SK-N-SH (cell line): Measurements from ENCODE around the gene TMEM191C. TPM values are rescaled to one million over a fixed set of nuclear protein-coding genes. Genes with fewer than 3 reads are reported as not detected.
"Not testable (repeated sequence)": the region's sequence is repeated elsewhere in the genome, so short reads cannot be mapped to it uniquely, and the experiment has no call there.

ENCODE experiments used
- CTCF ChIA-PET: fragments of 300-600, 350-600 bp; formaldehyde crosslinking; extraction: SDS; loops from one replicate; lab custom pipeline; 2021; lab: Yijun Ruan, JAX
- POLR2A ChIA-PET: fragments of 350-600 bp; sonication (Branson Sonifier 250); formaldehyde crosslinking; extraction: SDS; loops from one replicate; lab custom pipeline; 2020; ENCODE audit warnings: antibody characterized with exemption, inconsistent platforms; lab: Yijun Ruan, JAX
- DNase-seq: peaks from one replicate; pipeline ENCODE4 v3.0.0; 2012
- H2AFZ ChIP-seq: fragments of 200-600 bp; sonication (generic); 2 replicates; pipeline ENCODE4 v1.8.1; 2016; ENCODE audit warnings: antibody characterized with exemption, mild to moderate bottlenecking, low read depth
- H3F3A ChIP-seq: fragments of 200-600 bp; sonication (generic); replicated peaks from 2 replicates; pipeline ENCODE3; 2016; ENCODE audit warnings: antibody characterized with exemption, mild to moderate bottlenecking; ENCODE audit not compliant: insufficient read depth
- H3K27ac ChIP-seq, 2 experiments: fragments of 200-500 bp in 1 of 2; fragments of 200-600 bp in 1 of 2; sonication (Bioruptor generic) in 1 of 2; sonication (generic), shearing (Covaris generic) in 1 of 2; 2 replicates each; pipeline versions ENCODE4 v1.5.1 to v1.6.1; 2014 to 2016; ENCODE audit warnings: low read depth in 2 of 2, inconsistent platforms in 1 of 2, low read length in 1 of 2, mild to moderate bottlenecking in 1 of 2, mixed read lengths in 1 of 2
- H3K27me3 ChIP-seq: fragments of 200-600 bp; sonication (generic), shearing (Covaris generic); 2 replicates; pipeline ENCODE4 v1.6.1; 2016; ENCODE audit warnings: mixed run types; ENCODE audit not compliant: insufficient read depth
- H3K36me3 ChIP-seq, 2 experiments: fragments of 200-500 bp in 1 of 2; fragments of 200-600 bp in 1 of 2; sonication (Bioruptor generic) in 1 of 2; sonication (generic) in 1 of 2; replicated peaks in 1 of 2; 2 replicates each; pipeline versions ENCODE3 to v1.5.1; 2014 to 2016; ENCODE audit warnings: low read length in 1 of 2, mild to moderate bottlenecking in 1 of 2; ENCODE audit not compliant: insufficient read depth in 2 of 2, control insufficient read depth in 1 of 2
- H3K4me1 ChIP-seq, 2 experiments: fragments of 200-500 bp in 1 of 2; fragments of 200-600 bp in 1 of 2; sonication (Bioruptor generic) in 1 of 2; sonication (generic), shearing (Covaris generic) in 1 of 2; 2 replicates each; pipeline versions ENCODE4 v1.5.1 to v1.6.1; 2014 to 2016; ENCODE audit warnings: low read depth in 1 of 2, low read length in 1 of 2, mixed run types in 1 of 2; ENCODE audit not compliant: insufficient read depth in 2 of 2, control insufficient read depth in 1 of 2
- H3K4me2 ChIP-seq: fragments of 200-600 bp; sonication (generic), shearing (Covaris generic); 2 replicates; pipeline ENCODE4 v1.6.1; 2017; ENCODE audit warnings: mixed run types
- H3K4me3 ChIP-seq, 2 experiments: fragments of 200-500 bp in 1 of 2; fragments of 200-600 bp in 1 of 2; sonication (Bioruptor generic) in 1 of 2; sonication (generic), shearing (Covaris generic) in 1 of 2; 2 replicates each; pipeline versions ENCODE4 v1.5.1 to v1.8.1; 2014 to 2016; ENCODE audit warnings: low read depth in 2 of 2, inconsistent platforms in 1 of 2, low read length in 1 of 2, mild to moderate bottlenecking in 1 of 2, mixed read lengths in 1 of 2, moderate library complexity in 1 of 2
- H3K79me2 ChIP-seq: fragments of 200-600 bp; sonication (generic); 2 replicates; pipeline ENCODE4 v1.8.1; 2017; ENCODE audit warnings: mild to moderate bottlenecking; ENCODE audit not compliant: insufficient read depth
- H3K9ac ChIP-seq: fragments of 200-600 bp; sonication (generic); 2 replicates; pipeline ENCODE4 v1.6.1; 2017; ENCODE audit warnings: mixed run types
- H3K9me2 ChIP-seq: fragments of 200-600 bp; sonication (generic); 2 replicates; pipeline ENCODE4 v1.6.1; 2017; ENCODE audit warnings: mixed run types
- H3K9me3 ChIP-seq: fragments of 200-600 bp; sonication (generic); 2 replicates; pipeline ENCODE4 v1.6.1; 2017; ENCODE audit warnings: mixed run types, mild to moderate bottlenecking, moderate library complexity
- H4K20me1 ChIP-seq: fragments of 200-600 bp; sonication (generic); 2 replicates; pipeline ENCODE4 v1.6.1; 2017; ENCODE audit warnings: mild to moderate bottlenecking, mixed run types; ENCODE audit not compliant: insufficient read depth
- WGBS: methylation state at CpG from one replicate; pipeline ENCODE4 v1.1.6; 2017; ENCODE audit warnings: low lambda C conversion rate; 5-methylcytosine and 5-hydroxymethylcytosine counted together
- polyA plus RNA-seq, 3 experiments: library from polyadenylated mRNA; depleted of rRNA; stranded (reverse); fragments of >200 nt; gene quantifications; 2 replicates each; pipeline ENCODE4 v1.2.3, GENCODE V29; 2012

The TMEM191C gene
- polyA plus RNA-seq (2012; rRNA removed) = 2.2 and 3.4 TPM in 2 replicates
- 1.1 and 1.4 TPM in 2 replicates for polyA plus RNA-seq (2012; cell fraction: cytosol; rRNA removed)
- 14.1 and 23.7 TPM in 2 replicates for polyA plus RNA-seq (2012; cell fraction: nucleus; rRNA removed)

DNA sequence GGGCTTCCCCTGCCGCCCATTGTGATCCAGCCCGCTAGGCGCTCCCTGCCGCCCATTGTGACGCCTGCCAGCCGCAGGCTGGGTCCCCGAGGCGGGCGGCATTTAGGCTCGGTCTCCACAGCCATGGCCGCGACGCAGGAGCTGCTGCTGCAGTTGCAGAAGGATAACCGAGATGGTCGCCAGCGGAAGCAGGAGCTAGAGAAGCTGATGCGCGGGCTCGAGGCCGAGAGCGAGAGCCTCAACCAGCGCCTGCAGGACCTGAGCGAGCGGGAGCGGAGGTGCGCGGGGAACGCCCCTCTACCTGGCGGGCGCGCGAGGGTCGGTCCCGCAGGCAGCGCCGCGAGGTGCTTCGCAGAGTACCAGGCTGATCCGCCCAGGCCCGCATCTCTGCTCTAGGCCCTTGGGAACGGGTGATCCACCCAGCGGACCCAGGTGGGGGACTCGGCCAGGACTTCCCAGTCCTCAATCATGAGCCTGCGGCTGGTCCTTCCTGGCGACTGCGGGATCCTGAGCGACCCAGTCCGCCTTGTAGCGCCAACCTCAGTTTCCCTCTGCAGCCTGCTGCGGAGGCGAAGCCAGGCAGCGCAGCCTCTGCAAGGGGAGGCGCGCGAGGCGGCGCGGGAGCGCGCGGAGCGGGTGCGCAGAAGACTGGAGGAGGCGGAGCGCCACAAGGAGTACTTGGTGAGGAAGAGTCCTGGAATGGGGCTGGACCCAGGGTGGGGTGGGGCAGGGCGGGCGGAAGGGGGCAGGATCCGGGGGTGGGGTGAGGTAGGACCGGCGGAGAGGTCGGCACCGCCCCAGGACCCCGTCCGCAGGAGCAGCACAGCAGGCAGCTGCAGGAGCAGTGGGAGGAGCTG, at the start of gene TMEM191C:
Gene TMEM191C, plus strand, starts transcription at position 51 of the 857 bp plus-strand sequence. Its CDS starts 73 bp downstream, at position 124.
- H3K9me3 ChIP-seq, H3F3A ChIP-seq, H3K4me1 ChIP-seq, DNase-seq, H3K4me2 ChIP-seq, H4K20me1 ChIP-seq, H3K79me2 ChIP-seq, H3K36me3 ChIP-seq, H3K27me3 ChIP-seq, H3K9ac ChIP-seq, H2AFZ ChIP-seq, H3K27ac ChIP-seq, H3K9me2 ChIP-seq, POLR2A ChIA-PET, CTCF ChIA-PET: not testable (repeated sequence)
- H3K4me3 ChIP-seq = peak within 1 kb of the TSS in 1 of 2 experiments; percentile 35; a peak in 2 of 4 replicates
- WGBS = no CpG with 5 or more reads among the region's 74 CpGs

DNA sequence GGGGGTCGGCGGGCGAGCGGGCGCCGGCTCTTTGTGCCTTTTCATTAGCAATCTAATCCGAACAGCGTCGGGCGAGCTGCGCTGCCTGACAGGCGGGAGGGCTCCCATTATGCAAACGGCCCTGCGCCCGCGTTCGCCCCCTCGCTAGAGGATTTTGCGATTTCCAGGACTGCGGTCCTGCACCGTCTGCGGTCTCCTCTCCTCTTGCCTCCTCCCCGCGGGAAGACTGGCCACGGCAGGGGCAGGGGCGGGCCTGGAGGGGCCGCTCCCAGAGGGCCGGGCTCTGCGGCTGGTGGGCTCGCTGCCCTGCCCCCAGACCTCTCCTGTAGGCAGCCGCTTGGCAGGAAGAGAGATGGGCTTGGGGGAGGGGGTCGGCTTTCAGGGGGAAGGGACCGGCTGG, 49.3 kb upstream of the TMEM191C start:
- H4K20me1 ChIP-seq, CTCF ChIA-PET, H3K4me2 ChIP-seq, H3K36me3 ChIP-seq, H3K9ac ChIP-seq, H3F3A ChIP-seq, H3K27me3 ChIP-seq, H3K4me1 ChIP-seq, H2AFZ ChIP-seq, H3K9me2 ChIP-seq, POLR2A ChIA-PET, H3K9me3 ChIP-seq, DNase-seq, H3K27ac ChIP-seq, H3K79me2 ChIP-seq: not testable (repeated sequence)
- whole genome bisulfite sequencing = no CpG with 5 or more reads among the region's 33 CpGs
- peak overlapping the region; percentile 41 to 43; a peak in 3 of 4 replicates for H3K4me3 ChIP-seq

GRCh38 chr22:21418974-21419638, 48.1 kb upstream of the TMEM191C start:
- H3K27ac ChIP-seq = peak overlapping the region in 1 of 2 experiments; percentile 53; a peak in 1 of 4 replicates
- H3K9ac ChIP-seq, H3K36me3 ChIP-seq, H3K79me2 ChIP-seq, H3K27me3 ChIP-seq, H2AFZ ChIP-seq, H3K4me3 ChIP-seq, H4K20me1 ChIP-seq, H3K4me2 ChIP-seq, CTCF ChIA-PET, H3K4me1 ChIP-seq, H3F3A ChIP-seq, DNase-seq, H3K9me2 ChIP-seq, POLR2A ChIA-PET, H3K9me3 ChIP-seq: not testable (repeated sequence)
- 90% methylated on average over 5 of the region's 15 CpGs for WGBS

DNA sequence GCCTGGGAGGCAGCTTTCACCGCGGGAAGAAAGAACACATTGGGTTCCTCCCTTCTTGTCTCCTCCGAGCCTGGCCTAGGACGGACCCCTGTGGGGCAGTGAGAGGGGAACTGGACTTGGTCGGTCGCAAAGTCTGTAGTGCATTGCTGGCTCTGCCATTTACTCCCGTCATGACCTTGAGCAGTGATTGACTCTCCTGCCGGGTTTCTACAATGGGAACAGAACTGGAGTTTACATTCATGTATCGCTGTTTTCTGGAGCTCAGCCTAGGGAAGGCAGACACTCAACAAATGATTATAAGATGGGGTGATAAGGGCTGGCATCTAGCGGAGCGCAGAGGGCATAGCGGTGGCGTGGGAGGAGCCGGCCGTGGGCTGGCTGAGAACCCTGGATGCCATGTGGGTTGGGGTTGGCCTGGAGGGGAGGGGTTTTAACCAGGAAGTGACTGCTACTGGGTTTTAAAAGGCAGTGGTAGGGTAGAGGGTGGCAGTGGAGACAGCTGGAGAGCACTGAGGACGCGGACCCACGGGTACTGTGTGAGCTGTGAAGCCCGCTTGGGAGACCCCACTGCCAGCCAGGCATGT, 46.9 kb upstream of the TMEM191C start:
- H3F3A ChIP-seq, H3K4me1 ChIP-seq, H4K20me1 ChIP-seq, H3K9ac ChIP-seq, H3K27me3 ChIP-seq, CTCF ChIA-PET, H3K4me3 ChIP-seq, H3K79me2 ChIP-seq, DNase-seq, H2AFZ ChIP-seq, POLR2A ChIA-PET, H3K9me3 ChIP-seq, H3K27ac ChIP-seq, H3K36me3 ChIP-seq, H3K9me2 ChIP-seq: not testable (repeated sequence)
- WGBS = 35% methylated on average over 3 of the region's 19 CpGs
- 0 out of 2 replicates have a peak overlapping the region, but pooled peaks have one; percentile 59 for H3K4me2 ChIP-seq

DNA sequence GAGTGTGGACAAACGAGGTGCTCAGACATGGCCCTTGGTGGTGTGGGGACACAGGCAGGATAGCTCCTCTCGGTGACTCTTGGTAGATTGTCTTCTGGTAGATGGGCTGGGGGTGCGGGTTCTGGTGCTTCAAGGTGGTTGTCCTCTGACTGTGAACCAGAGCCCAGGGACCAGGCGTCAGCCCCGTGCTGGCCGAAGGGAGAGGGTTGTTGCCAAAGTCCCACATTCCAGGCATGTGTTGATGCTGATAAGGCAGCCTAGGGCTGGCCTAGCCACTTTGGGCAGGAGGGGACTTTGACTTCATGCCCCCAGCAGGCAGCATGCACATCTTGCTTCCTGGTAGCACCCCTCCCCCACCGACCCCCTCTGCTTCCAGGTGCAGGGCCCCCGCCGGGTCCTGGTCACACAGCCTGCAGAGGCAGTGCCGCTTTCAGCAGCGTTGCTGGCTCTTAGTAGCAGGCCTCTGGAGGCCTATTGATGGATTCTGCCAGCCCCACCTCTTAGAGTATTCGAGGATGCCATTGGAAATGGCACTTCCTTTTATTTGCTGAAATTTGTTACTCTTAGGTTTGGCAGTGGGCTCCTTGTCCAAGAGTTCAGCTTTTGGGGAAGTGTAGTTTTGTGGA, 43.0 kb upstream of the TMEM191C start:
- H3K27me3 ChIP-seq, H3K27ac ChIP-seq, H3K9me3 ChIP-seq, H4K20me1 ChIP-seq, H3F3A ChIP-seq, H3K4me1 ChIP-seq, CTCF ChIA-PET, H3K4me3 ChIP-seq, H3K9me2 ChIP-seq, H3K9ac ChIP-seq, DNase-seq, POLR2A ChIA-PET, H3K4me2 ChIP-seq, H3K36me3 ChIP-seq, H2AFZ ChIP-seq, H3K79me2 ChIP-seq: not testable (repeated sequence)
- no CpG with 5 or more reads among the region's 12 CpGs for whole genome bisulfite sequencing
